Cortex of kidney (tissue), 1 donor: ENCODE data around the gene MAPK8.

Experiments used
- DNase-seq: peaks from one replicate; lab custom pipeline; 2025; lab: John Stamatoyannopoulos, UW

MAPK8 gene

DNA sequence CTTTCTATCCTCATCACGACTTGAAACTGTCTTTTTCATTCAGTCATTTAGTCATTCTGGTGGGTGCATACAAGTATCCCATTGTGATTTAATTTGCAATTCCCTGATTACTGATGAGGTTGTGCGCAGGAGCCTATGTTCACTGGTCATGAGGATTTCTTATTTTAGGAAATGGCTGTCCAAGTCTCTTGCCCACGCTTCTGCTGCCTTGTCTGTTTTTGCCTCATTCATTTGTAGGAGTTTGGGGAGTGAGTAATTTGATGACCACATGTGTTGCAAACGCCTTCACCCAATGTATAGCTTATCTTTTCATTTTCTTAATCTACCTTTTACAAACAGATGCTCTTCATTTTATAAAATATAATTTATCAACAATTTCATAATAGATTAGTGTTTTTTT, 171.1 kb downstream of the MAPK8 start:
- no peak for DNase-seq

DNA sequence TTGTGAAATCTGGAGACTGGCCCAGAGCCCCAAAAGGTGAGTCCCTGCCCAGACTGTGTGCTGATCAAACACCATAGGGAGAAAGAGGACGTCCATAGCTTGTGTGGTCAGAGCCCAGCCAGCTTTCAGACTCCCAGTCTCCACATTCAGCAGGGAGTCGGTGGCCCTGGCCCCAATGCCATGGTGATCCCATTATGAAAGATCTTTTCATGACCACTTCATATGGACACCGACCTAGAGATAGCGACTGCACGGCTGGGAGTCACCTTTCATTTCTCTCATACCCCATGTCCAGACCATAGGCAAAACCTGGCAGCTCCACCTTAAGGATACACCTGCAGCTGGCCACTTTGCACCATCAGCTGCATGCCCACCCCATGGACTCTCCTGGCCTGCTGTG, 172.0 kb downstream of the MAPK8 start:
- no peak for DNase-seq

DNA sequence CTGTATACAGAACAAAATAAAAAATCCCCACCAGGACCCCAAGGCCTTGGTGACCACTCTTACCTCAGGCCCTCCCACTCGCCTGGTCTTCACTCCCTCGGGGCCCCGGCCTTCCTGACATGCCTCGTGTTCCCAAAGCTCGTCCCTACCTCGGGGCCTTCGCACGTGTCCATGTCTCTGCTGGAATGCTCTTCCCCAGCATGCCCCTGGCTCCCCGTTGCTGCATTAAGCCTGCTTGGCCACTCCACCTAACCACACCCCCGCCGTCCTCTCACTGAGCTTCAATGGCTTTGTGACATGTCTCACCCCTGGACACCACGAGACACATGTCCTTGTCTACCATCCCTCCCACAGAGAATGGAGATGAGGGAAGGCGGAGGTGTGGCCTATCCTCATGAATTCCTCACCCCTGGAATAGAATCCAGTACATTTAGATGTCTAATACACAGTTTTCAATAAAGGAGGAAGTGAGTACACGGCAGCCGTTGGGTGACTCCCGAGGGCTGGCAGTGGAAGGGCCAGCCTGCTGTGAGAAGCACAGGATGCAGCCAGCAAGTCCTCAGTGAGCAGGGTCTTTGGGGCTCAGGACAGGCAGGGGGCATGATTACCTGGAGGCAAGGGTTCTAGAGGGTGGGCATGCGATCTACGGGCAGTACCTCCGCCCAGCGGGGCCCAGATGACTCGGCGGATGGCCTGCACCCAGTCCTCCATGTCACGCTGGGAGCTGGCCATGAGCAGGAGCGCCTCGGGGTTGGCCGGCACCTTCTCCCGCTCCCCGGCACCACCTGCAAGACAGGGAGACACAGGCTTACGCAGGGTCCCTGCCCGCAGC, 172.7 kb downstream of the MAPK8 start:
- DNase-seq, result no peak

DNA sequence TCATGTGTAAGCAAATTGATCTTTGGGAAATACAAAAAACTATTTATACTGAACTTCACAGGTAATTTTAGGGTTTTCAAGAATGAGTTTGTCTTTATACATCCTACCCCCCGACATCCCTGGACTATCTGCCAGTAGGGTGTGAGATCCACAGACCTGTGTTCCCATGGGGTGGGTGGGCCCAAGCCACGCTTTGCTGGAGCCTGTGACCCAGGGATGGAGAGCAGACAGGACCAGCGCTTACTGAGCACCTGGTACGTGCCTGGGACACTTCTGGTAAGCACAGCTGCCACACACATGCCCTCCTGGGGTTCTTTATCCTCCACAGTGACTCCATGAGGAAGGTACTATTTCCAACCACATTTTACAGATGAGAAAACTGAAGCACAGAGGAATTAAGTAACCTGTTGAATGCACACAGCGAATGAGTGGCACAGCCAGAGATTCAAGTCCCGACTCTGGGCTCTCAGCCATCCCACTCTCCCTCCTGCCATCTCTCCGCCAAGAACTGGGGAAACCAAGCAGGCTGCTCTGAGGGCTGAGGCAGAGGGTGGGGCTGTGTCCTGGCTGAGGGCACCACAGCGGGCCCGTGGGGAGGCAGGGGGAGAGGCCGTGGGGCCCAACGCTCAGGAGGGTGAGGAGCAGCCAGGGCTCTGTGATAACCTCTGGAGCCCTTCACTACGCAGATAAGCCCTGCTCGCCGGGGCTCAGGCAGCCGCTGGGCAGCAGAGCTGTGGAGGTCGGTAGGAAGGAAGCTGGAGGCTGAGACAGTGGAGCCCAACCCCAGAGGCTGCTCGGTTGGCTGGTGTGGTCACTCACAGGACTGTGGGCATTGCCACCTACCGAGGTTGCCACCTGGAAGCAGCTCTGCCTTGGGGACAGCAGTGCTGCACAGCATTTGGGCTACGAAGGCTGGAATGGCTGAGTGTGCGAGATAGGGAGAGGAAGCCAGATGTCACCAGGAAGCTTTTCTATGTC, 174.2 kb downstream of the MAPK8 start:
- no peak for DNase-seq

DNA sequence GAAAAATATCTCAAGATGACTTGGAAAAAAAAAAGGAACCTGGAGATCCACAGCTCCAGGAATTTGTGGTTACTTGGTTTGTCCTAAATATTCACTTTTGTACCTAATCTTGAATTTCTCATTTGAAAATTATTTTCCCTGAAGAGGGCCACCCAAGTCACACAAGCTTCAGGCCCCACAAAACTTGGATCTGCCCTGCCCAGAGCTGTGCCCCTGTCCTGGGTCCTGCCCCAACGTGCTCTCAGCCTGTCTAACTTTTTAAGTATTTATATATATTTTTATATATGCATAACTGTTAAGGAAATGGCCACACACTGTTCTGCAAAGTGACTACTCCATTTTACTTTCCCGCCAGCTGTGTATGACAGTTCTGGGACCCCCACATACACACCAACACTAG, 174.9 kb downstream of the MAPK8 start:
- DNase-seq, result no peak

DNA sequence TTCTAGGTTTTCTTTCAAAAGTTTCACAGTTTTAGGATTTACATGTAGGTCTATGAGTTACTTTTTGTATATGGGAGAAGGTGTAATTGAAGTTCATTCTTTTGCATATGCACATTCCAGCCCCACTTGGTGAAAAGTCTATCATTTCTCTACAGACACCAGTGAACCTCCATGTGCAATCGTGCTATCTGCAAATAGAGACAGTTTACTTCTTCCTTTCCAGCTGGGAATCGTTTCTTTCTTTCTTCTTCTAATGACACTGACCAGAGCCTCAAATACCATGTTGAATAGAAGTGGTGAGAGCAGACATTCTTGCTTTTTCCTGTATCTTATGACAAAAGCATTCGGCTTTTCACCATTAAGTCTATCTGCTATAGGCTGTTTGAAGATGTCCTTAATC, 175.7 kb downstream of the MAPK8 start:
- DNase-seq, result no peak

DNA sequence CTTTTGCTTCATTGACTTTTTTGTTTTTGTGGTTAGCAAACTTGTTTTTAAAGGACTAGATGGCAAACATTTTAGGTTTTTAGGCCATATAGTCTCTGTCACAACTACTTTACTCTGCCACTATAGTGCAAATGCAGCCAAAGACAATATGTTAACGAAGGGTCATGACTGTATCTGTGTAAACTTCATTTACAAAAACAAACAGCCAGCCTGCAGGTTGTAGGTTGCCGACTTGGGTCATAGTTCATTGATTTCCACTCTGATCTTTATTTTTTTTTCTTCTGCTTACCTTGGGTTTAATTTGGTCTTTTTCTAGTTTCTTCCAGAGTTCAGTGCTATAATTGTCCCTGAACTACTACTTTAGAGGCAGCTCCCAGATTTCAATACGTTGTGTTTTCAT, 178.4 kb downstream of the MAPK8 start:
- DNase-seq, result no peak

DNA sequence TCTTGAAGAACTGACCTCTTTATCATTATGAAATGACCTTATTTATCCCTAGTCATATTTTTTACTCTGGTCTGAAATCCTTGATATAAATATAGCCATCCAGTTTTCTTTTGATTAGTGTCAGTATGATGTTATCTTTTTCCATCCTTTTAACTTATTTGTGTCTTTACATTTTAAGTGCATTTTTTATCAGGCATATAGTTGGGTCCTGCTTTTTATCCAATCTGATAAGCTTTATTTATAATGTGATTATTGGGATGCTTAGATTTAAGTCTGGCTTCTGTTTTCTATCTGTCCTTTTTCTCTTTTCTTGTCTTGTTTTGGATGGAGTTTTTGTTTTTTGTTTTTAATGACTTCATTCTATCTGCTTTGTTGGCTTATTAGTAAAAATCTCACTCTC, 179.2 kb downstream of the MAPK8 start:
- no peak for DNase-seq

DNA sequence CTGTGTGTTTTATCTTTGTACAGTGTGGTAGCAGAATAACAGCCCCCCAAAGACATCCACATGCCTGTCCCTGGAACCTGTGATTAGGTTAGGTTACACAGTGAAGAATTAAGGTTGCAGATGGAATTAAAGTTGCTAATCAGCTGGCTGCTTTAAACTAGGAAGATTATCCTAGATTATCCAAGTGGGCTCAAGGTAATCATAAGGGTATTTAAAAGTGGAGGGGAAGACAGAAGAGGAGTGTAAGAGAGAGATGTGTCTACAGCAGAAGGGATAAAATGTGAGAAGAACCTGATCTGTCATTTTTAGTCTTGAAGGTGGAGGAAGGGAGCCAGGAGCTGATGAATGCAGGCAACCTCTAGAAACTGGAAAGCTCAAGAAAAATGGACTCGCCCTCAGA, 180.8 kb downstream of the MAPK8 start:
- no peak for DNase-seq
